RWPE1 (cell line): ENCODE data around the gene CCDC174.

ENCODE experiments used
- CTCF ChIA-PET: fragments of 350-600 bp; sonication (Branson Sonifier 250); formaldehyde crosslinking; extraction: SDS; loops from one replicate; lab custom pipeline; 2021; lab: Yijun Ruan, JAX
- POLR2A ChIA-PET: fragments of 400-600 bp; formaldehyde crosslinking; extraction: SDS; loops from one replicate; lab custom pipeline; 2020; ENCODE audit warnings: antibody characterized with exemption; ENCODE audit not compliant: low non-redundant PET; lab: Yijun Ruan, JAX
- DNase-seq: peaks from one replicate; pipeline ENCODE4 v3.0.0; 2012; ENCODE audit warnings: low spot score
- H3K27ac ChIP-seq: fragments of 450-650 bp; 2 replicates; pipeline ENCODE4 v1.5.1; 2017
- CTCF ChIP-seq: fragments of 450-650 bp; conservative IDR thresholded peaks from 2 replicates; pipeline ENCODE4 v1.5.1; 2017; ENCODE audit warnings: low read depth, mild to moderate bottlenecking

CCDC174 gene

GRCh38 chr3:14699643-14700042 is 48.1 kb downstream of the CCDC174 start:
- no peak for DNase-seq
- no peak for TF ChIP-seq CTCF
- H3K27ac ChIP-seq: no peak overlapping the region
- ChIA-PET POLR2A (no interaction called here), CTCF (no interaction called here)

DNA sequence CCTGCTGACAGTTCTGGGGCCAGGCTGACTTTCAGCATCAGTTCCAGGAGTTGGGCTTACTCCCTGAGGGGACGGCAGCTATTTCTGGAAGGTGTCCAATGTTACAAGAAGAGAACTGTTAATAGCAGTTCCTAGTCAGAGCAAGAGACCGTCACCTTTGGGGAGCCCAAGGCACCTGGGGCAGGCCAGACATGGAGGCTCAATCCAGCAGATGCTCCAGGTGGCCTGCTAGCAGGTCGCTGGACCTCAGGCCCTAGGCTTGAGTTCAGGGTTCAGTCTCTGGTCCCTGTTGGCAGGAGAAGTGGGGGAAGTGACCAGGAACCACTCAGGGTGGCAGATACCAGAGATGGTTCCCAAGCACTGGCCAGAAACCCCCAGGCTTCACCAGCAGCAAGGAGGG is 49.3 kb downstream of the CCDC174 start:
- H3K27ac ChIP-seq: no peak overlapping the region
- TF ChIP-seq CTCF: no peak
- no peak for DNase-seq
- ChIA-PET CTCF (no interaction called here), POLR2A (no interaction called here)

GRCh38 chr3:14701676-14702075 is 50.1 kb downstream of the CCDC174 start:
- POLR2A ChIA-PET: no interaction called here
- CTCF ChIA-PET: no interaction called here

DNA sequence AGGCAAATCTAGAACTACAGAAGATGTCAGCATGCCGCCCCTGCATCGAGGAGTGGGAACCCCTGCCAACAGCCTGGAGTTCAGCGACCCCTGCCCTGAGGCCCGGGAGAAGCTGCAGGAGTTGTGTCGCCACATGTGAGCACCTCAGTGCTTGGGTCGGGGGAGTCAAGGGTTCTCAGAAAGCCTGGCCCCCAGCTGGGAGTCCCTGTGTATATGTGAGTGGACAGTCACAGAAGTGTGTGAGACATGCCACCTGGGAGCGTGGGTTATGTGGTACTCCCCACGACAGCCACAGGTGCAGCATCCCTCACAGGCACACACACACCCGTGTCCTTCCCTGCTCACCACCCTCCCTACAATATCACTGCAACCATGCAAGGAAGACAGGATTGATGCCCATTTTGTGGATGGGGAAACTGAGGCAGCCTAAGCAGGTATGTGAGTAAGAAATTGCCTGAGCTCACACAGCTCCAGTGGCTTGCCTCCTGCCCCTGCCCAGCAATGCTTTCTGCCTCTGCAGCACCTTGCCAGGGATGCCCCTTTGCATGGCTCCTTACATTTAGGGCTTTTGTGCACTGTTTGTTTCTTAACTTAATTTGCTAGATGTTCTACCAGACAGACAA is 51.7 kb downstream of the CCDC174 start:
- POLR2A ChIA-PET: no interaction called here
- H3K27ac ChIP-seq: no peak overlapping the region
- CTCF ChIA-PET: no interaction called here

More at GRCh38 chr3:14701676-14702075, 50.1 kb downstream of the CCDC174 start:
- no peak for DNase-seq
- H3K27ac ChIP-seq: no peak overlapping the region
- TF ChIP-seq CTCF: no peak

GRCh38 chr3:14703791-14704190 is 52.2 kb downstream of the CCDC174 start:
- no peak for DNase-seq
- H3K27ac ChIP-seq: no peak overlapping the region
- ChIA-PET POLR2A (interaction anchor here (0.6 kb wide), 1 partner anchor 15 kb away, joined by 3 read pairs; no protein-coding TSS in a partner anchor), CTCF (interaction anchor here (0.6 kb wide), 1 partner anchor 26 kb away, joined by 4 read pairs; no protein-coding TSS in a partner anchor)
- TF ChIP-seq CTCF: no peak

More for the DNA sequence above, 51.7 kb downstream of the CCDC174 start:
- no peak for TF ChIP-seq CTCF
- DNase-seq: no peak

DNA sequence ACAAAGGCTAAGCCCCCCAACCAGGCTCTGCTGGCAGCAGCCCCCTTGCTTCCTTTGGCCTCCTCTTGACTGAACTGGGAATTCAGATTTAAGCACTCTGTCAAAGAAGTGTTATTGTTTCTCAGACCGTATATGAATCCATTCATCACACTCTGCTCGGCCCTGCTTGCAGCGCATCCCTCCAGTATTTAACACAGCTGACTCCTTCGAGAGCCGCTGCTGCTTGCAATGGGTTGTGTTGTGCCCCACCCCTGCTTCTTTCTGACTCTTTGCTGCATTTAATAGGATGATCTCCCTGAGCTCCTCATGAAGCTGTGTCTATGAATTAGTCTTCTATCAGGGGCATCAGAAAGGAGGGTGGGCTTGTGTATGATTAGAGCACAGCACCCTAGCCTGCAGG is 54.5 kb downstream of the CCDC174 start:
- DNase-seq: no peak
- POLR2A ChIA-PET: no interaction called here
- no peak for TF ChIP-seq CTCF
- H3K27ac ChIP-seq: no peak overlapping the region
- CTCF ChIA-PET: no interaction called here
